GM18951 (cell line): ENCODE results near the gene METRNL.

Experiments
- POLR2A ChIP-seq: IDR thresholded peaks from 4 replicates; pipeline ENCODE4 v1.6.1; 2011; ENCODE audit warnings: mild to moderate bottlenecking; ENCODE audit not compliant: insufficient read length, insufficient read depth; ENCODE audit errors: extremely low read depth
- in situ Hi-C: fragments of 300-500 bp; cut with MboI; formaldehyde crosslinking; loops from one replicate; pipeline ENCODE4 v1.12.0; 2022; ENCODE audit warnings: low sequenced_read_pairs, mixed read lengths, inconsistent platforms; ENCODE audit not compliant: unreplicated experiment

METRNL gene

GRCh38 chr17:83067071-83067717 is 12.2 kb upstream of the METRNL start:
- in situ Hi-C loops, result no loop called here

GRCh38 chr17:83067718-83068261 is 11.6 kb upstream of the METRNL start:
- in situ Hi-C loops, result no loop called here
- TF ChIP-seq POLR2A, result no peak

More at GRCh38 chr17:83067071-83067717, 12.2 kb upstream of the METRNL start:
- no peak for TF ChIP-seq POLR2A

DNA sequence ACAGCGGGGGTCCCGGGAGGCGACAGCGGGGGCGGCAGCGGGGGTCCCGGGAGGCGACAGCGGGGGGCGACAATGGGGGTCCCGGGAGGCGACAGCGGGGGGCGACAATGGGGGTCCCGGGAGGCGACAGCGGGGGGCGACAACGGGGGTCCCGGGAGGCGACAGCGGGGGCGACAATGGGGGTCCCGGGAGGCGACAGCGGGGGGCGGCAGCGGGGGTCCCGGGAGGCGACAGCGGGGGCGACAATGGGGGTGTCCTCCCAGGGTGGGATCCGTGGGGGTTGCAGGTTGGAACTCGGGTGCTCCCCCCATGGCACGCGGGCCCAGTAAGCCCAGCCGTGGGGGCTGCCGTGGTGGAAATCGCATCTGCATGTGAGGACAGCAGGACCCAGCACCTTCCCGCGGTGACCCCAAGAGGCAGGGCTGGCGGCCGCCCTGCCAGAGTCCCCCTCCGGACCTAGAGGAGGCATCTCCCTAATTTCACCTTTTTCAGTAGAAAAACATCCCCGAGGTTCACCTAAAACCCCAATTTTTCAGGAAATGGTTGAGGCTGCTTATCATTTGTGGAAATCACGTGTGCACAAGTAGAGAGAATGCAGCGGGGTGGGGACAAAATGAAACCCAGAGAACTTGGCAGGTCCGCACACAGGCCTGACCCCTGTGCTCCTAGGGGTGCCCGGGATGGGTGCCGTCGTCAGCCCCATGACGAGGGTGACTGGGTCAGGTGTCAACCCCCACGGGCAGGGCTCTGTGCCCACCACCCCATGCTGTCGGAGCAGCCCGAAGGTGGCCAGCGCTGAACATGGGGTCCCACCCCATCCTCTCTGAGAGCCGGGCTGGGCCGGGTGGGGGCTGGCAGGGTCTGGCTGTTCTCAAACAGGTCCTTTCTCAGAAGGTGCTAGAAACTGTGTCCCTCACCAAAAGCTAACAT is 10.5 kb upstream of the METRNL start:
- TF ChIP-seq POLR2A, result no peak
- in situ Hi-C loops, result no loop called here

DNA sequence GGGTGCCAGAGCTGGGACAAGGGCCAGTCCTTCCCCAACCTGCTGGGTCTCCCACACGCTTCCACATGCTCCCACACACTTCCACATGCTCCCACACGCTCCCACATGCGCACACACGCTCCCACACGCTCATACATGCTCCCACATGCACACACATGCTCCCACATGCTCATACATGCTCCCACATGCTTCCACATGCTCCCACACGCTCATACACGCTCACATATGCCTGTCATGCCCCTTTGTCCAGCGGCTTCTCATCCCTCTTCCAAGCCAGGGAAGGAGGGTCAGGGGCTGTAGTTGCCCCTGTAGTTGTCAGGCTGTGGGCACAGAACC is 9.9 kb upstream of the METRNL start:
- in situ Hi-C loops, result no loop called here
- TF ChIP-seq POLR2A, result no peak

DNA sequence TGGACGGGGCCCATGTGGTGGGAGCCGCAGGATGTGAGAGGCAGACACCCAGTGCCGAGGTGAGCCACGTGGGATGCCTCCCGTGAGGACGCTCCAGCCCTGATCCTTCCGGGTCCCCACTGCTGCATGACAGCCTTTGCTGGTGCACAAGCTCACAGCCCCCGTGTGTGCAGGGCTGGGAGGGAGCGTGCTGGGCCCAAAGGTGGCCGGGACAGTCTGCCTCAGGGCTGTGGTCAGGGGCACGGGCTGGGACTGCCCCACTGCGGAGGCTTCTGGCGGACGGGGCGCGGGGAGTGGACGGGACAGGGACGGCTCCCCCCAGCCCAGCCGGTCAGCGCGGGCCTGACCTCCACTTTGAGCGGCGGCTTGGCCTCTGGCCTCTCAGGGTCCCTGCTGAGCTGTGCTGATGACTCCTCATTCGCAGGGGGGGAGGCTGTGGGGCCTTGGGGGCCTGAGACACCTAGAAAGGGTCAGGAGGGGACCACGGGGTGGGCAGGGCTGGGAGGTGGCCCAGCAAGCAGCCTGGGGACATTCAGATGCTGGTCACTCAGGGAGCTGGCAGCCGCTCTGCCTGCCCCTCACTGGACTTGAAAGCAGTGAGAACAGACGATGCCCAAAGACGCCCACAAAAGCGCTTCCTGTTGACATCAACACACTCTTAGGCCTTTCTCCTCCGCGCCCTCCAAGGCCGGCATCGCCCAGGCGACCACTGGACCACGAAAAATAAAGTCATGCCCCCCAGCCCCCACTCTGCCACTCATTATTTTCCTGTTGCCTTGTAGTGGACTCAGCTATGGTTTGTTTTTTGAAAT is 9.3 kb upstream of the METRNL start:
- TF ChIP-seq POLR2A, result no peak
- in situ Hi-C loops, result no loop called here

DNA sequence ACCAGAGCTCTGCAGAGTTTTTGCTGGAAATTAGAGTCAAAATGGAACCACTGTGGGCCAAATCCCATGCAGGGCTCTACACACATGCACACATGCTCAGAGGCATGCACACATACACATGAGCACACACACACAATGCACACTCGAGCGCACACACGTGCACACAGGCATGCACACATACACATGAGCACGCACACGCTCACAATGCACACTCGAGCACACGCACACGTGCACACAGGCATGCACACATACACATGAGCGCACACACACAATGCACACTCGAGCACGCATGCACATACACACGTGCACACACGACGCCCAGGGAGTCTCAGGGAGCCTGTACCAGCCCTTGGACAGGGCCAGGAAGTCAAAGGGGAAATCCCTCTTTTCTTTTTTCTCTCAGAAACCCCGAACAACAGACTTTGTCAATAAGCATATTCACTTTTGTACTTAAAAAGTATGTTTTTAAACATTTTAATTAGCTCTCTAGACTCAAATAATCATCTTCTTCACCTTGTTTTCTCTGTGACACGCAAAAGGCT is 8.5 kb upstream of the METRNL start:
- no peak for TF ChIP-seq POLR2A
- in situ Hi-C loops, result no loop called here

GRCh38 chr17:83071365-83071764 is 8.0 kb upstream of the METRNL start:
- in situ Hi-C loops, result no loop called here

DNA sequence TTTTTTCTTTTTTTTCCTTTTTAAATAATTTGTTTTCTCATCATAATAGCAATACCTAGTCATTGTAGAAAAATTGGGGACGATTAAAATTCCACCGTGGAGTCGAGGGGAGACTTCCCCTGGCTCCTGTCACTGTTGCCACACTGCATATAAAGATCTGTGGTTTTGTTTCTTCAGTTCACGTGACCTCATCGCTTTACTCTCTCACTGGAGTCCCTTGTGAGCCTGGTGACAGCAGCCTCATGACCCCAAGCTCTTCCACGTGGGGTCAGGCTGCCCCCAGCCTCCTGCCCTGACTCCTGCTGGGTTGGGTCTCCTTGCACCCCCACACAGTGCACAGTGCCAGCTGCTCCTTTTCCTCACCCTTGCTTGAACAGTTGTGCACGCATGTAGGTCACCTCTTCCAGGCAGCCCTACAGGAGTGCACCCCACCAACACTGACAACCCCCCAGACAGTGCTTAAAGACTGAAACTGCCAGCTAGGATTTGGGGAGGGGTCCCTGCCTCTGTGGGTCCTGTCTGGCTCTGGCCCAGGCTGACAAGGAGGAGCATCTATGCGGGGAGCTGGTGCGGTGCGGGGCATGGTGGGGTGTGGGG is 7.3 kb upstream of the METRNL start:
- in situ Hi-C loops, result no loop called here
- TF ChIP-seq POLR2A, result no peak

More at GRCh38 chr17:83071365-83071764, 8.0 kb upstream of the METRNL start:
- no peak for TF ChIP-seq POLR2A

- in situ Hi-C loops, result no loop called here
- TF ChIP-seq POLR2A, result no peak
These were observed 6.6 kb upstream of the METRNL start for GRCh38 chr17:83072600-83073358.

GRCh38 chr17:83073389-83074063 is 5.9 kb upstream of the METRNL start:
- TF ChIP-seq POLR2A, result no peak
- in situ Hi-C loops, result no loop called here

GRCh38 chr17:83074486-83075223 is 4.8 kb upstream of the METRNL start:
- in situ Hi-C loops, result no loop called here
- TF ChIP-seq POLR2A, result no peak
